Vagina (tissue), 2 donors: Measurements from ENCODE around the gene RANBP17.

ENCODE experiments used
- CTCF ChIP-seq, 3 experiments: fragments of 450-650 bp in 2 of 3; fragments of 200-600 bp in 1 of 3; sonication (generic) in 1 of 3; IDR thresholded peaks; one replicate each; pipeline ENCODE4 v1.5.1; 2017 to 2019; ENCODE audit warnings: antibody characterized with exemption in 3 of 3, mild to moderate bottlenecking in 2 of 3, moderate library complexity in 2 of 3
- POLR2A ChIP-seq, 2 donors: fragments of 450-650 bp; IDR thresholded peaks; one replicate each; pipeline ENCODE4 v1.6.1; 2017; ENCODE audit warnings: antibody characterized with exemption in 2 of 2, mild to moderate bottlenecking in 2 of 2, moderate library complexity in 2 of 2
- POLR2AphosphoS5 ChIP-seq, 2 donors: sonication (generic); formaldehyde crosslinking; IDR thresholded peaks; one replicate each; pipeline ENCODE4 v1.9.0; 2017; ENCODE audit warnings: antibody characterized with exemption in 2 of 2, mild to moderate bottlenecking in 2 of 2, low read depth in 1 of 2; ENCODE audit not compliant: insufficient read depth in 1 of 2

GRCh38 chr5:170917113-170917512, 55.3 kb downstream of the RANBP17 start:
- TF ChIP-seq CTCF (IDR thresholded peaks at IDR 0.05) (no peak), POLR2AphosphoS5 (IDR thresholded peaks at IDR 0.05; ENCODE audit: insufficient read depth in 1 of 2, low read depth in 1 of 2) (no peak), POLR2A (IDR thresholded peaks at IDR 0.05) (no peak)
